Hepatocyte (in vitro differentiated cells): ENCODE measurements around the gene TNFRSF12A.

Source experiments
- EZH2 ChIP-seq: fragments of 200-600 bp; sonication (generic); IDR thresholded peaks from 2 replicates; pipeline ENCODE4 v1.6.1; 2016; ENCODE audit warnings: antibody characterized with exemption, mild to moderate bottlenecking, borderline replicate concordance
- EZH2phosphoT487 ChIP-seq: fragments of 200-600 bp; sonication (generic); IDR thresholded peaks from one replicate; pipeline ENCODE4 v1.6.1; 2018; ENCODE audit warnings: antibody characterized with exemption, mild to moderate bottlenecking, low read depth, moderate library complexity; ENCODE audit not compliant: unreplicated experiment, severe bottlenecking
- TF ChIP-seq, protein P1 (sequence below): fragments of 200-600 bp; sonication (generic); IDR thresholded peaks from 2 replicates; pipeline ENCODE4 v1.5.1; 2016; ENCODE audit warnings: antibody characterized with exemption, mild to moderate bottlenecking; ENCODE audit not compliant: poor library complexity

DNA sequence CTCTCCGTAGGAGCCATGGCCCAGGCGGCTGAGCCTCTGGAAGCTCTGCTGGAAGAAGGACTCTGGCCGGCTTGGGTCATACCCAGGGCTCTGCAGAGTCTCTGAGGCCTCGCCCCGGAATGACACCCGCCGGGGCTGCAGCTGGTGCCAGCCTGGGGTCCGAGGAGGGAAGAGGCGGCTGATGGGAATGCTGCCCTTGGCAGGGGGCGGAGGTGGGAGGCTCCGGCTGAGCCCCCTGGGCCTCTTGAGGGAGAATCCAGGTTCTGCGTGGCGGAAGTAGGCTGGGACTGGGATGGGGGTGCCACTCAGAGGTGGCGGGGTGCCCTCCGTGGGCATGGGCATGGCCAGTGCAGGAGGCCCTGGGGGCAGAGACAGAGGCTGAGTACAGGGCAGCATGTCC, 43.5 kb upstream of the TNFRSF12A start:
- TF ChIP-seq, protein P1, sequence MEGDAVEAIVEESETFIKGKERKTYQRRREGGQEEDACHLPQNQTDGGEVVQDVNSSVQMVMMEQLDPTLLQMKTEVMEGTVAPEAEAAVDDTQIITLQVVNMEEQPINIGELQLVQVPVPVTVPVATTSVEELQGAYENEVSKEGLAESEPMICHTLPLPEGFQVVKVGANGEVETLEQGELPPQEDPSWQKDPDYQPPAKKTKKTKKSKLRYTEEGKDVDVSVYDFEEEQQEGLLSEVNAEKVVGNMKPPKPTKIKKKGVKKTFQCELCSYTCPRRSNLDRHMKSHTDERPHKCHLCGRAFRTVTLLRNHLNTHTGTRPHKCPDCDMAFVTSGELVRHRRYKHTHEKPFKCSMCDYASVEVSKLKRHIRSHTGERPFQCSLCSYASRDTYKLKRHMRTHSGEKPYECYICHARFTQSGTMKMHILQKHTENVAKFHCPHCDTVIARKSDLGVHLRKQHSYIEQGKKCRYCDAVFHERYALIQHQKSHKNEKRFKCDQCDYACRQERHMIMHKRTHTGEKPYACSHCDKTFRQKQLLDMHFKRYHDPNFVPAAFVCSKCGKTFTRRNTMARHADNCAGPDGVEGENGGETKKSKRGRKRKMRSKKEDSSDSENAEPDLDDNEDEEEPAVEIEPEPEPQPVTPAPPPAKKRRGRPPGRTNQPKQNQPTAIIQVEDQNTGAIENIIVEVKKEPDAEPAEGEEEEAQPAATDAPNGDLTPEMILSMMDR, result no peak
- TF ChIP-seq EZH2 (no peak), EZH2phosphoT487 (no peak)
